HG02642 (cell line): ENCODE data around the gene WDFY1.
"Not testable (repeated sequence)": the region's sequence is repeated elsewhere in the genome, so short reads cannot be mapped to it uniquely, and the experiment has no call there.

Experiments used
- ATAC-seq: cut with Tn5 transposase; IDR thresholded peaks from one replicate; pipeline ENCODE4 v1.9.1; 2021; ENCODE audit warnings: mild to moderate bottlenecking; ENCODE audit not compliant: unreplicated experiment, poor library complexity

The WDFY1 gene

DNA sequence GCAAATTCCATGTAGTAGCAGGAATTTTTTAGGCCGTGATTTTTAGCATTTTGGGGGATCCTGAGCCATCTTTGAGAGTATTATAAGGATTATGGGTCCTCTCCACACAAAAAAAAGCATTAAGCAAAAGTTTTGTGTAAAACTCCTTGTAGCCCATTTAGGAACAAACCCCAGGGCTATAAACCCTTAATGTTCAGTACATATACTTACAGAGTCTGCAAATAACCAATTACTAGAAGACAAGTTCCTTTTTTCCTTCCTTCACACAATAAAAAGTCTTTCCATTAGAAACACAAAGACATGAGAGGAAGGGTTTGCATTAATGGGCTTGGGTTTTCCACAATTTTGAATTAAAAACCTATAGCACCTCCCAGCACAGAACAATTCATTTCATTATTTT lies 44.6 kb downstream of the WDFY1 start:
- ATAC-seq = no peak

- no peak for ATAC-seq
Observed at GRCh38 chr2:223900066-223900465, 45.1 kb downstream of the WDFY1 start.

DNA sequence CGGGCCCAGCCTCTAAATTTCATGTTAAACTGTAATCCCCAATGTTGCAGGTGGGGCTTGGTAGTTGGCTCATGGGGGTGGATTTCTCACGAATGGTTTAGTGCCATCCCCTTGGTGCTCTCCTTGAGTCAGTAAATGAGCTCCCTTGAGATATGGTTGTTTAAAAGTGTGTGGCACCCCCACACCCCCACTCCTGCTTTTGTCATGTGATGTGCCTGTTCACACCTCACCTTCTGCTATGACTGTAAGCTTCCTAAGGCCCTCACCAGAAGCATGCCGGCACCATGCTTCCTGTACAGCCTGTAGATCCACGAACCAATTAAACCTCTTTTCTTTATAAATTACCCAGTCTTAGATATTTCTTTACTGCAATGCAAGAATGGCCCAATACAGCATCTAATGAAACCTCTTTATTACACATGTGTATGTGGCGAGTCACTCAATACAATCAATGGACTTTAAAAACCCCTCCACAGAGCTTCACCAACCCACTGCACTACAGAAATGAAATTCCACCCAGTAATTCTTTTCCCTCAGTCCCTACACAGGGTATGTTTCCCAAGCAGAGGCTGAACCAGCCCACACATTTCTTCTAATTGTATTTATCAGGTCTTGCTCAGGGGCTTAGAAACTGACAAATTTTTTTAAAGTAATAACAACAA lies 47.3 kb downstream of the WDFY1 start:
- ATAC-seq = no peak

DNA sequence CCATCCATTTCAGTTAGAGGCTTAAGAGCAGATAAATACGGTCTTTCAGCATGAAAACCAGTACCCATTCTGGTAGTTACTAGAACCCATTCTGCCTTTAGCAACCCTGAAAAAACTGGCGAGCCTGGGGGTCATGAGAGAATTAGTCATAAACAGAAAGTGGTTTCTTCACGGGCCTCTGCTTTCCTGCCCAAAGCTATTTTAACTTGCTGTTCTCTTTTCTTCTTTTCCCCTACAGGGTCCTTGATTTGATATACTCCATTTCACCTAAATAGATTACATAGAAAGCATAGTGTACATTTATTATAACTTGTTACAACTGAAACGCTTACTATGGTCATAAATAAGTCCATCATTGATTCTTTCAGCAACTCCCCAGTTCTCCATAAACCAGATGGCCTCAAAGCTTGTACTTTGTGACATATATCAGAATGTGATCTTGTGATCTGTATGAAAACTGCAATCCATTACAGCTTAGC lies 48.3 kb downstream of the WDFY1 start:
- ATAC-seq = peak; percentile 74

DNA sequence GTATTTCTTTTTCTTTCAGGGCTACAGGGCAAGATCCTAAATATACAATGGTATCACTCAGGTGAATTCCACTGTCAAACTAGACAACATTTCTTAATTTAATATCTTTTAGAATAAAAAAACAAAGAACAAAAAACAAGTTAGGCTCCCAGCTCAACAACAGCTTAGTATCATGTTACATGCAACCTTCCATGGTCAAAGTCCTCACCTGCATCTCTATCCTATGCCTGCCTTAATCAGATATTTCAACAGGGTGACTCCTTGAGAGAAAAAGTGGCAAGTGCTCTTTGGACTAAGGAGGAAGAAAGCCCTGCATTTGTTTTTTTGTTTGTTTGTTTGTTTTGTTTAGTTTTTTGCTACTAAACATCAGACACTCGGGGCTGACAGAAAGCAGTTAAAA lies 50.2 kb downstream of the WDFY1 start:
- no peak for ATAC-seq

DNA sequence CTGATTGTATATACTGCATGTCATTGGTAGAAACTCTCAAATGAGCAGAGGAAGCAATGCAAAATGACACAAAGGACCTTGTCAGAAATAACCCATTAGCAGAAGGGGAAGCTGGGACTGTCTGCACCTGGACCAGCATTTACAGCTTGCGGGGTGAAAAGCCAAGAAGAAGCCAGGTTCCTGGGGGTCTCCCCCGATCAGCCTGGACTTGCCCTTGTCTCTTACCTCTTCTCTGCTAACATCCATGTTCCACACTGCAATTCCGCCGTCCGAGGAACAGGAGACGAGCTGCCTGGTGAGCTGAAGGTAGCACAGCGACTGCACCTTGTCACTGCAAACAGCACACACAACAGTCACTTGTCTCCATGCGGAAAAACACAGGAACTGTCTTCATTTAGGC lies 51.1 kb downstream of the WDFY1 start:
- ATAC-seq = no peak

- no peak for ATAC-seq
Observed at GRCh38 chr2:223890721-223891120, 54.4 kb downstream of the WDFY1 start.

DNA sequence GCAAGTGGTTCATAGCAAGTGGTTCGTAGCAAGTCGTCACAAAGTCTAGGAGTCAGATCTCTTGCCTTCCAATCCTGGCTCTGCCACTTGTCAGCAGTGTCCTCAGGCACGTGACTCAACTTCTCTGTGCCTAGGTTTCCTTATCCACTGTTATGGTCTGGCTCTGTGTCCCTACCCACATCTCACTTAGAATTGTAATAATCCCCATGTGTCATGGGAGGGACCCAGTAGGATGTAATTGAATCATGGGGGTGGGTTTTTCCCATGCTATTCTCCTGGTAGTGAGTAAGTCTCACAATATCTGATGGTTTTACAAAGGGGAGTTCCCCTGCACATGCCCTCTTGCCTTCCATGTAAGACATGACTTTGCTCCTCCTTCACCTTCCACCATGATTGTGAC lies 55.9 kb downstream of the WDFY1 start:
- ATAC-seq = no peak

DNA sequence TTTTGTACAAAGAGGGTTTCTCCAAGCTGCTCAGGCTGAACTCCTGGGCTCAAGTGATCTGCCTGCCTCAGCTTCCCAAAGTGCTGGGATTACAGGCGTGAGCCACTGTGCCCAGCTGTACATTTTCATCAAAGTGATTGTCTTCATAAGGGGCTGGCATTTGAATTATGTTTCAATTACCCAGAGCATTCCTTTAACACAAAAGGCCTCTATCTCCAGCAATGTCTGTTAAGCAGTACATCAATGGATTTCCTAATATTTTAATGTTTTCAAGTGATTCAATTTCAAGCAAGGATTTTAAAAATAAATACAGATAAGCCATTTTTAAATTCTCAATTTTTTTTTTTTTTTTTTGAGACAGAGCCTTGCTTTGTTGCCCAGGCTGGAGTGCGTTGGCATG lies 56.9 kb downstream of the WDFY1 start:
- ATAC-seq = no peak

GRCh38 chr2:223887127-223887526 lies 58.0 kb downstream of the WDFY1 start:
- ATAC-seq = no peak

- ATAC-seq = no peak
Observed at GRCh38 chr2:223886726-223887125, 58.4 kb downstream of the WDFY1 start.

DNA sequence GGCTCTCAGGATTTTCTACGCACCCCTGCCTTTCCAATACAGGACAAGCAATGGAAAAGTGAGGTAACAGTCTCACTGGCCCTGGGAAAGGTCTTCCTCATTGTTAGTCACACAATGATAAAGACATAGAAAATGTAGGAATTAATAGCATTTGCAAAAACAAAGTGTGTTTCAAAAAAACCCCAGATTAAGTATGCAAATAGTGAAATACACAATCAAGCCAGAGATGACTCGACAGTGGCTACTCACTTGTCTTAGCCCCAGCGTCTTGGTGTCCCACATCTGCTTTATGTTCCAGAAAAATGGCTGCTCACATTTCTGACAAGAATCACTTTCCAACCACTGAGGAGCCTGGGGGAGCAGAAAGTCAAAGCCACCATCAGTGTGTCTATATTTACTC lies 60.7 kb downstream of the WDFY1 start:
- ATAC-seq = peak; percentile 97

- no peak for ATAC-seq
Observed at GRCh38 chr2:223882715-223883114, 62.4 kb downstream of the WDFY1 start.

DNA sequence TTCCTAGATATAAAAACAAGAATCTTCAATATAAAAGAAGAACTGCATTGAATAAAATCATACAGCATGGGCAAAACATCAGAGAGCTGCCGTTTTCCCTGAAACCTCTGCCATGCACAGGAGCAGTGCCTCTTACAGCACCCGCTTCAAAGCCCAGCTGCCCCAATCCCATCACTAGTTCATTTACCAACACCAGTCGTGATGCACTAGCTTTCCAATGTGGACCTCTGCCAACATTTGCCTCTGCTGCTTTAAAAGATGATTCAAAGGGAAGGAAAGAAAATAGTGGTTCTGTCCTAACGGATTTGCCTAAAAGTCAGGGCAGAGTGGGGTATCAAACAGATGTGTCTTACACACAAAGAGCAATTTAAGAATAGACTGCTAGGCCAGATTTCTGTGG lies 64.3 kb downstream of the WDFY1 start:
- no peak for ATAC-seq

DNA sequence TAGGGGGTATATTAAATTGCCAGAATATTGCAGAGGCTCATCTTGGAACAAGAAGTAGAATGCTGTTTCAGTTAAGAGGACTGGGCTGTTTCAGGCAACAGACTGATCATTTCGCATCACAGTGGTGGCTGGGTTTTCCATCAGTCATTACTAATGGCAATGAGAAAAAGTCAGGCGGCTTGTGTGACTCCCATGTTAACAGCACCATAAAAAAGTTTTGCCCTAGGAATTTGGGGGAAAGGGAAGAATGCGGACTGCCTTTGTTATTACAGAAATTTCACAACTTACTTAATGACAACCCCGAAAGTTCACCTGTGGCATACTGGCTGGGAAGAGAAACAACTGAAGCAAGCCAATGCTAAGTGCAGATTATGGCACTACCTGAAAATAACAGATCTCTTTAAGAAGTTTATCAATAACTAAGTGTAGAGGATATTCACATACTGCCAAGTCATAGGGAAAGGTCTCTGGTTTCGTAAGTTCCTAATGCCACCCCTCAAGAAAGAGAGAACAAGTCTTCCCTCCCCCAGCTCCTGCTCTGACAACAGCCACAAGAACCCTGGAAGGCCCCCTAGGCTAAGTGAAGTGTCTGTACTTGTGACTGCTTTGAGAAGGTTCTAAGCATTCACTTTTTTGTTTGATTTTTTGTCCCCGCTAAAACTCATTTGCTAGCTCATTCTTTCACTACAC lies 67.3 kb downstream of the WDFY1 start:
- peak; percentile 78 for ATAC-seq

- no peak for ATAC-seq
Observed at GRCh38 chr2:223873672-223874071, 71.5 kb downstream of the WDFY1 start.

DNA sequence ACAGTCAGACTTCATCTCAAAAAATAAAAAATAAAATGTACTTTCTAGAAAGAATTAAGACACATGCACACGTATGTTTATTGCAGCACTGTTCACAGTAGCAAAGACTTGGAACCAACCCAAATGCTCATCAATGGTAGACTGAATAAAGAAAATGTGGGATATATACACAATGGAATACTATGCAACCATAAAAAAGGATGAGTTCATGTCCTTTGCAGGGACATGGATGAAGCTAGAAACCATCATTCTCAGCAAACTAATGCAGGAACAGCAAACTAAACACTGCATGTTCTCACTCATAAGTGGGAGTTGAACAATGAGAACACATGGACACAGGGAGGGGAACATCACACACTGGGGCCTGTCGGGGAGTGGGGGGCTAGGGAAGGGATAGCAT lies 72.4 kb downstream of the WDFY1 start:
- ATAC-seq = not testable (repeated sequence)

DNA sequence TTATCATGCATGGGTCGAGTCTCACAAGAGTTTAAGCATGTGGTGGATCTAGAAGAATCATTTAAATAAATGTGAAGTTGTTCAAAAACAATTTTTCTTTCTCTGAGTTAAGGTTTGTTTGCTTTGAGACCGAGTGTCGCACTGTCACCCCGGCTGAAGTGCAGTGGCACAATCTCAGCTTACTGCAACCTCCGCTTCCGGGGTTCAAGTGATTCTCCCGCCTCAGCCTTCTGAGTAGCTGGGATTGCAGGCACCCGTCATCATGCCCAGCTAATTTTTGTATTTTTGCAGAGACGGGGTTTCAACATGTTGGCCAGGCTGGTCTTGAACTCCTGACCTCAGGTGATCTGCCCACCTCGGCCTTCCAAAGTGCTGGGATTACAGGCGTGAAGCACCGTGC lies 73.5 kb downstream of the WDFY1 start:
- ATAC-seq = not testable (repeated sequence)

DNA sequence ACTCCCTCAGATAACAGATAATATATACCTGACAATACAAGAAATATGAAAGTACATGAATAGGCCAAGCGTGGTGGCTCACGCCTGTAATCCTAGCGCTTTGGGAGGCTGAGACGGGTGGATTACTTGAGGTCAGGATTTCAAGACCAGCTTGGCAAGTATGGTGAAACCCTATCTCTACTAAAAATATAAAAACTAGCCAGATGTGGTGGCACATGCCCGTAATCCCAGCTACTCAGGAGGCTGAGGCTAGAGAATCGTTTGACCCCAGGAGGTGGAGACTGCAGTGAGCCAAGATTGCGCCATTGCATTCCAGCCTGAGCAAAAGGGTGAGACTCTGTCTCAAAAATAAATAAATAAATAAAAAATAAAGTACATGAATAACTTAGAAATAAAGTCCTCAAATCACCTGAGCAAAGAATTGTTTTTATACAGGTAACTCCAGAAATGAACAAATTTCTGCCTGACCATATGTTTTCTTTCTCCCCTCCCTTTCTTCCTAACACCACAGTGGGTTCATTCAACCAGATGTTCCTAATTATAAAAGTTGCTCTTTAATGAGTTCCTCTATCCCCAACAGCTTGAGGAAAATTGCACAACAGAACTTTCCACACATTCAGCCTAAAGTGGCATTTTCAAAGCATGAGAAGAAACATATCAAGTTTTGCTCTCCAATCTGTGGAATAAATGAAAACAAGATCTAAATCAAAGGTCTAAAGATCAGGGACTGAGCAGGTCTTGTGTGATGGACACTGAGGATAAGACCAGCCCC lies 74.1 kb downstream of the WDFY1 start:
- no peak for ATAC-seq

- ATAC-seq = peak; percentile 88
Observed at GRCh38 chr2:223868005-223868404, 77.1 kb downstream of the WDFY1 start.

DNA sequence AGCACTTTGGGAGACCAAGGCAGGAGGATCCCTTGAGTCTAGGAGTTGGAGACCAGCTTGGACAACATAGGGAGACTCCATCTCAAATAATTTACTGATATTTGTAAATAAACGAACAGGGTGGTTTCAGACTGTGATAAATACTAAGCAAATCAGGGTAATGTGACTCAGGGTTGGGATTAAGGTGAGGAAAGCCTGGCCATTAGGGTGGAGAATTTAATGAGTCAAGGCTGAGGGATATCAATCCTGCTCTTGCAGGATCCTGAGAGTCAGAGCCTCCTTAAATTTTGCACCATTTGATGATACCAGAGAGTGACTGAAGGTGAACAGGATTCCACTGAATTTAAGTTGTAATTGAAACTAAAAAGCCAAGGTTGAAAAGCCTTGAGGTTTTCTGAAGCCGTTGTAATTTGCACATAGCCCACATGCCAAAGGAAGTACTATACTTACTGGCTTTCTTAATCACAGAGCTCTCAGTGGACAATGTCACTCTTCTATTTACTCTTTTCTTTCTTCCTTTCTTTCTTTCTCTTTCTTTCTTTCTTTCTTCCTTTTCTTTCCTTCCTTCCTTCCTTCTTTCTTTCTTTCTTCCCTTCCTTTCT lies 79.1 kb downstream of the WDFY1 start:
- no peak for ATAC-seq
